HG02759 (cell line): ENCODE measurements around the gene AURKAIP1.
A peak's percentile ranks its signal among the peaks of the same experiment; 100 is the strongest.
"Not testable (repeated sequence)": the region's sequence is repeated elsewhere in the genome, so short reads cannot be mapped to it uniquely, and the experiment has no call there.

Source experiments
- ATAC-seq: cut with Tn5 transposase; IDR thresholded peaks from one replicate; pipeline ENCODE4 v1.9.1; 2021; ENCODE audit warnings: mild to moderate bottlenecking, moderate library complexity; ENCODE audit not compliant: unreplicated experiment

The AURKAIP1 gene

DNA sequence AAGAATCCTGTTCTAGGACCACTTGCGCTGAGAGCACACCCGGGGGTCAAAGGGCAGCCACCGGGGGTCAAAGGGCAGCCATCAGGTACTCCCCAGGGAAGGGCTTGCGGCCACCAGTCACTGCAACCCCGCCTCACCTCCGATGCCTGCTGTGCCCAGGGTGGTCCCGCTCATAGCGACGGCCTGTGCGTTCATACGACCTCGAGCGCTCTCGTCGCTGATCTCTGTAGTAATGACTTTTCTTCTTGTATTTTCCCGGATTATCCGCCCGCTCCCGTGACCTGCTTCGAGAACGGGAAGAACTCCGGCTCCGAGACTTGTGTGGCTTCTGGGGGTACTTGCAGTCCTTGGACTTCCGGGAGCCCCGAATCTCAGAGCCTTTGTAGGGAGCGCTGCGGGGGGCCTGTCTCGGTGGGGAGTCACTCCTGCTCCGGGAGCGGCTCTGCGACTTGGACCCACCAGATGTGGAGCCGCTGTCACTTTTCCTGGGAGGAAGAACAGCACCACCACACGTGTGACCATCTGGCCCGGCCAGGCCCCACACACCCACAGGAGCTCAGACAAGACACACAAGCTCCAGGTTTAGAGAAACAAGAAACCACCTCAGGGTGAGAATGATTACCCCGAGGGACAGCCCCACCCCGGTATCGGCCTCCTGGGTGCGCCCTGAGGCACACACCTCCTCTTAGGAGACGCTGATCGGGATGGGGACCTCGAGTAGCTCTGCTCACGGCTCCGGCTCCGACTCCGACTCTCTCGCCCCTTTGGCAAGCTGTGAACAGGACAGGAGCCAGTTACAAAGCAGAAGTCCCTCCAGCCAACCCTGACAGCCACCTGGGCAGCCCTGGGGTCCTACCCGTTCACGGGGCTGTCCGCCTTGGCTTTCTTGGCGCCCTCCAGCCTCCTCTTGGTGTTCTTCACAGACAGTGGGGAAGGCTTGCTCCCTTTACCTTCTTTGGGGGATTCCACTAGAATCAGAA, 12.4 kb upstream of the AURKAIP1 start:
- ATAC-seq, result no peak

DNA sequence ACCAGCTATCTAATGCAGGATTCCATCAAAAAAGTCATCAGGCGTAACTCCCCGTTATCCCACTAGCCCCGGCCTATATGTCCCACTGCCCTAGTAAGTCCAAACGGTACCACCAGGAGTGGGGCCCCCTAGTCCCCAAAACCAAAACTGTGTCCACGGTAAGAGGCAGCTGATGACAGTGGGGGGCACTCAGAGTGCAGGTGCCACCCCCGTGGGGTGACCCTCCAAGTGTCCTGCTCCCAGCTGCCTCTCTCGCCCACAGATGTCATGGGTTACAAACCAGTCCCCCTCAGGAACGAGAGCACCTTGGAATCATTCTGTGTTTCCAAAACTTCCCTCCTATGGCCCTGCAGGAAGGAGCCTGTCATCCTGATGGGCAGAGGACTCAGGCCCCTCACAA, 10.9 kb upstream of the AURKAIP1 start:
- ATAC-seq, result no peak

DNA sequence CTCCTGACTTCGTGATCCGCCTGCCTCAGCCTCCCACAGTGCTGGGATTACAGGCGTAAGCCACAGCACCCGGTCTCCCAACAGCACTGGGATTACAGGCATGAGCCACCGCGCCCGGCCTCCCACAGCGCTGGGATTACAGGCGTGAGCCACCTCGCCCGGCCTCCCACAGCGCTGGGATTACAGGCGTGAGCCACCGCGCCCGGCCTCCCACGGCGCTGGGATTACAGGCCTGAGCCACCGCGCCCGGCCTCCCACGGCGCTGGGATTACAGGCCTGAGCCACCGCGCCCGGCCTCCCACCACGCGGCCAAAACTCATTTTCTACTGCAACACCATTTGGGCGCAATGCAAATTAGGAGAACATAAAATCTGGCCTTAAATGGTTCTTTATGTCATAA, 10.3 kb upstream of the AURKAIP1 start:
- ATAC-seq, result not testable (repeated sequence)

DNA sequence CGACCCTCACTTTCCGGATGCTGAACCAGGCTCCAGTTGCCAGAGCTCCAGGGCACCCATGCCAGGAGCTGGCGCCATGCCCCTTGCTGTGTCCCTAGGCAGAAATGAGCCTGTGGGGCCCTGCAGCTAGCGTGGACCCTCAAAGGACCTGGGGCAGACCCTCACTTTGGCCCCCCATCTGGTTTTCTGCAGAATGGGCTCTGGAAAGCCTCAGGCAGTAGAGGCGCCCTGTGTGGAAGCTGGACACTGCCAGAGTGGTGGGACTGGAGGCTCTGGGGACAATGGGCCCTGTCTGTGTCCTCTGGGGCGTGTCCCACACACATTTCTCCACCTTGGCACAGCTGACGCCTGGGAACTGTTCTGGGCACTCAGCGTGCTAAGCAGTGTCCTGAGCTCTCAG, 6.3 kb upstream of the AURKAIP1 start:
- ATAC-seq, result no peak

DNA sequence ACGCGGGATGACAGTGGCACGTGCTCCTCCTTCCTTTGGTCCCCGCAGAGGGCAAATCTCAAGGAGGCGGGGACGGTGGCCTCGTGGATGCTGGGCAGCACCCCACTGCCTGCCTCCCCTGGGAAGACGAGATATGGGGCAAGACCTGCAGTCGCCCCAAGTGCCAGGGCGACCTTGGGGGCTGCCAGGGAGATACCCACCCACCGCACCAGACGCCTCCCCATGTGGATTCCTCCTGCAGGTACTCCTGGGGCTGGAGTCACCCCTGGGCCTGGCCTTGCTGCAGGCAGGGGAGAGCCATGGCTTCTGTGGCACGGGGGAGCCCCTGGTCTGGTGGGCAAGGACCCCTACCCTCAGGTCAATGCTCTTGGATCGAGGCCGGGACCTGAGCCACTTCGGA, 5.9 kb upstream of the AURKAIP1 start:
- no peak for ATAC-seq

DNA sequence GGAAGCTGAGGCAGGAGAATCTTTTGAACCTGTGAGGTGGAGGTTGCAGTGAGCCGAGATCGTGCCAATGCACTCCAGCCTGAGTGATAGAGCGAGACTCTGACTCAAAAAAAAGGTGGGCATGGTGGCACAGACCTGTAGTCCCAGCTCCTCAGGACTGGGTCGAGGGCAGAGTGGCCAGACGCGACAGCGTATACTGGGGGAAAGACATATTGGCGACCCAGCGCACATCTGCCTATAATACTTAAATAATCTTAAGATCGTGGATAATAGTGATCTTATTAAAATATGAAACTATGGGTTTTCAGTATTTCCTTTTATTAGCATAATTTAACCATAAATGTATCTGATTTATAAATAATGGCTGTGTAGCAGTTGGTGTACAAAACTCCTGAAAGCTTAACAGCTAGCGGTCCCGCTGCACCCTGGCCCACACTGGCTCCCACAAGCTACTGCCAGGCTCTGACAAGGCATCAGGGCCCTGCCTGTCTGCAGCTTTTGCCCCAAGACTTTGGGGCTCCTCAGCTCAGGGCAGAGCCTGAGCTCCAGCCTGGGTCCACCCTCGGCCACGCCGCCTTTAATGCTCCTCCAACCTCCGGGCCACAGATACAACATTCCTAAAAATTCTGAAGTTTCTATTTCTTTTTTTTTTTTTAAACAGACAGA, 2.7 kb upstream of the AURKAIP1 start:
- ATAC-seq, result no peak

DNA sequence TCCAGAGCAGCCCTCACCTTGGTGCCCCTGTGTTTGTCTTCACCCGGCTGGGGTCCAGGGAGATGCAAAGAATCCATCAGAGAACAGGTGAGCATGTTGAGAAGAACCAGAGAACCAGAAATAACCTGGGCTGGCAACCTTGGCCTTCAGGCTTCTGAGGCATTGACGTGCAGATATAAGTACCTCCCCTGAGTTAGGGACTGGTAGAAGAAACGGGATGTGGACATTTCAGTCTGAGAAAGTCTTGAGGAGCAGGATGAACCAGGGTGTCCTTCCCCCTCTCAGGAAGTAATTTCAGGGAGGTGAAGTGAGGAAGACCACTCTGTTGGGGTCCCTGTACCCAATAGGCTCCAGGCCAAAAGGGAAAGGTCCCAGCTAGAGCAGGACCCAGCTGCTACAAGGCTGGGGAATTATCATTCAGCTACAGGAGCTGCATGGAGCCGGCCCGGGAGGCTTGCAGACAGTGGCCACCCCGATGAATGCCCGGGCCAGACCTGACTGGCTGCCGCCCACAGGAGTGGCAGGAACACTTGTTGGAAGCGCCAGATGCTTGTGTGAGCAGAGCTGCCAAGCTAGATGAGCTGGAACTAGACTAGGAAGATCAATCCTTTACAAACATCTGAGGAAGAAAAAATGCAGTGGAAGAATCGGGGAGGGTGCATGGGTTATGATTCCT, 1.7 kb upstream of the AURKAIP1 start:
- ATAC-seq, result no peak

DNA sequence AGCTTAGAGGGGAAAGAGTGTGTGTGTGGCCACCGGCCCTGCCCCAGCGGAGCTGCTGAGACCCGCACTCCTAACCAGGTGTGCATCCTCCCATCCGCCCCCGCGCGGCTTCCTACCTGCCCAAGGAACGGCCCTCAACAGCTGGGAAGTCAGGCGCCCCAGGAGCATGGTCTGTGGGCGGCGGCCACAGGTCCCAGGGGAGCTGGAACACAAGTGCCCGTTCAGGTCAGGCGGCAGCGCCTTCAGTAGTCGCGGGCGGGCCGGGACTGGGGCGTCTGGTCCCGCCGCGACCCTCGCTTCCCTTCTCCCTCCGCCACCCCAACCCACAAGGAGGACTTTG, 448 bp downstream of the AURKAIP1 start:
- ATAC-seq, result peak; percentile 2

DNA sequence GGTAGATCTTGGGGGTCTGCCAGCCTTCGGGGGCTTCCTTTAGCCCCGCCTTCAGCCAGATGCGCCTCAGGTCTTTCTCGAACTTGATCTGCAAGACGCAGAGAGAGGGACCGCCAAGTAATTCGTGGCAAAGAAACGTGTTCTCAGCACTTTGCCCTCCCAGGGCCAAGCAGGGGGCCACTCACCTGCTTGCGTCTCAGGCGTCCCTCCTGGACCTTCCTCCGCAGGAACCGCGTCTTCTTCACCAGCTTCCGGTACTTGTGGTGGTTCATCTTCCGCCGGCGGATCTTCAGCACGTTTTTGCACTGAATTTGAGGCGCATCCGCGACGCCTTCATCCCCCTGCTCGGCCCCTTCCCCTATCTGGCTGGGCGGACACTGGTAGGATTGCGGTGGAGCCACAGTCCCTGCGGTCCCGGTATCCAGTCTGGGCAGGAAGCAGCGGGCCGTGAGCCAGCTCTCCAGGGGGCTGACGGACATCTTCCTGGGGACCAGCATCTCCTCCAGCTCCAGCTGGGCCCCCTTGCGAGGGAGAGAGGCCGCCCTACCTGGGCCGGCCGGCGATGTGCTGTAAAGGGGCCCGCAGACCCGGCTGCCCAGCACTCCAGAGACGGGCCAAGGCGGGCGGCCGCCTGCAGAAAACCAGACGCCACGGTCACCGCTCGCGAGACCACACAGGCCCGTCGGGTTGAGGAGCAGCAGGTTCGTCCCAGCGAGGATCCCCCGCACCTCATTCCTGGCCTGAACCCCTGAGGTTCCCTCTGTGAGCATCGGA, 1.0 kb downstream of the AURKAIP1 start:
- ATAC-seq, result no peak

DNA sequence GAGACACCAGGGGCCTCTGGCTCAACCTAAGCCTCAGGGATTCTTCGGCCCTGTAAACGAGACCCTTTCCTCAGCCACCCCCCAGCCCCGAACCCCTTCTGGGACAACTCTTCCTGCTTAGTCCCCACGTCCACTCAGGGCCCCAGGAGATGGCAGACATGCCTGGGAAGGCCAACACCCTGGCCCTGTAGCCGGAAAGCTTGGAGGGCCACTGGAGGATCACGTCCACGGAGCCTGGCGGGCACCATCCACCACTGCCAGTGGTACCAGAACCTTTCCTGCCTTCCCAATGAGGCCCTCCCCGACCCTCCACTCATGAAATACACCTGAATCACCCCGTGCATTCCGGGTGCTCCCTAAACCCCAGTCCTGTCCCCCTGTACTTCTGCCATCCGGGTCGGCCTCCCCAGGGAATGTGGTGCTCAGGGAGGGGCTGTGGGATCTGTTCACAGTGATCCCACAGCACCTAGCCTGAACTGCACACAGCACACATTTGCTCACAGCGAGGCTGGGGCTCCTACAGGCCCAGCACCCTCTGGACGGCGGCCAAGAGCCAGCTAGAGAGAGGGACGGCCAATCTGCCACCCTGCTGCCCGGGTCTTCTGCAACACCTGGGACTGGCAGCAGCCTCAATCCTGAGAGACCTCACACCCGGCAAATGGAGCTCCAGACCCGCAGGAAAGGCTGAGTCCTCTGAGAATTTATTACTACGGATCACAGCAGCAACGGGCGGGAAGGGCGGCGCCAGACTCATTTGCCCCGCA, 1.8 kb downstream of the AURKAIP1 start:
- no peak for ATAC-seq

DNA sequence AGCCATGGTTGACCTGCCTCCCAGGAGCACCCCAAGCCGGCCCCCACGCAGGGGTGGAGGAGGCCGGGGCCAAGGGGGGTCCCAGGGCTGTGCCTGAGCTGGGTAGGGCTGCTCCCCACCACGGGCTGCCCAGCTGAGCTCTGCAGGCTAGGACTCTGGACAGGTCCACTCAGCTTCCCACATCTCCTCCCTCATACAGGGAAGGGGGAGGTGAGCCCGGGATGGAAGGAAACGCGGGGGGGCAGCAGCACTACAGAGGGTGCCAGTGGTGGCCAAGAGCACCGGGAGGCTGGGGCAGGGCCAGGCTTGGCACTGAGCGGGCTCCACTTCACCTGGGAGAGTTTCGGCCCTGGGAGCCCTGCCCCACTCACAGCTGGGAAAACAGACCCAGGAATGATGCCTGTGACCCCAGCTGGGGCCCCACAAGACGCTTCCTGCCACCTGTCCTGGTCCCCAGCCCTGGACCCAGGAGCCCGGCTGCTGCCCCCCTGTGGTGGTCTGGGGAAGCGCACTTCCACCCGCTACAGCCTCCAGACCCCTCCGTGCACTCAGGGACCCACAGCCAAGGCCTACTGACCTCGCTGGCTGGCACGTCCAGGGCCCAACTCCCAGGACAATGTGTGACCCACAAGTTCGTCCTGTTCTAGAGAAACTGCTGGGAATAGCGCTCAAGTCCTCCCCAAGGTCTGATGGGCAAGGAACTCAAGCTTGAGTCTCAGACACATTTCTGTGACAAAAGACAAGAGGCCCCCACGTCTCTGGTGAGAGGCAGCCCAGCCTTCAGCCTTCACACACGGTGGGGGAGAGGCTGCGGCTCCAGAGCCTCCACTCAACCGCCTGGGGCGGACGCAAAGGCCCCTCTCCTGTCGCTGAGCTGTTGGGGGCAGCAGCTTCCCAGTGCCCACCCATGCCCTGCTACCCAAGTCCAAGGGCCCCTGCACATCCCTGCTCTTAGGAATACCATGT, 3.0 kb downstream of the AURKAIP1 start:
- no peak for ATAC-seq

DNA sequence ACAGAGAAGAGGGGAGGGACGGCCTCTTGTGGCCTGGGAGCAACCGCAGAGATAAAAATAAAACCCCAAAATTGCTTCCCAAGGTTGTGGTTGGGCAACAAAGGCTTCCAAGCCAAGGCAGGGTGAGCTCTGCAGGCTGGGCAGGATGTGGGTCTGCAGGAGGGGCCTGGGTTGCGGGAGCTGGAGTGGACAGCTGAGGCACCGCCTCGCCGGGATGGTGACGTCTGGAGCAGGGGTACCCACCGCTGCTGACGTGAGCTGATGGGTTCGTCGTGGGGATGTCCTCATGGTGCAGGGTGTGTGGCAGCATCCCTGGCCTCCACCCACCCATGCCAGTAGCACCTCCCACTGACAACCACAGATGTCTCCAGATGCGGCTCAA, 3.7 kb downstream of the AURKAIP1 start:
- no peak for ATAC-seq

DNA sequence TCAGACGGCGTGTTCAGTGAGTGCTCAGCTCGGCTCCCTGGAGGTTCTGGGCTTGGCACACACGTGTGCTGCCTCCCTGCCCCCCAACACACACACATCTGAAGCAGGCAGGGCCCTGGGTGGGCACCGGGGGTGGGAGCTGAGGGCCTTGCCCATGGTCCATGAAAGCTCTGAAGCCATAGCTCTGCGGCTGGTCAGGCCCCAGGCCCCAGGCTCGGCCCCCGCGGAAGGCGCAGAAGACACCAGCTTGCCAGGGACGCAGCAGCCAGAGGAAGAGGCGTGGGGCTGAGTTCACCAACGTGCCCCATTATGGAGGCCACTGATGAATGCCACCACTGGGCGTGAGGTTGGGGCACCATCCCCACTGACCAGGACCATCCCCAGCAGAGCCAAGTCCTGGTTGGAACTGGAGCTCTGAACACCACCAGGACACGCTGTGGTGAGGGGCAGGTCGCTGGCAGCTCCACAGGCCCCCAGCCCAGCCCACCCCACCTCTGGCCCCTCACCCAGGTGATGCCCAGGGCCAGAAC, 4.2 kb downstream of the AURKAIP1 start:
- ATAC-seq, result no peak

DNA sequence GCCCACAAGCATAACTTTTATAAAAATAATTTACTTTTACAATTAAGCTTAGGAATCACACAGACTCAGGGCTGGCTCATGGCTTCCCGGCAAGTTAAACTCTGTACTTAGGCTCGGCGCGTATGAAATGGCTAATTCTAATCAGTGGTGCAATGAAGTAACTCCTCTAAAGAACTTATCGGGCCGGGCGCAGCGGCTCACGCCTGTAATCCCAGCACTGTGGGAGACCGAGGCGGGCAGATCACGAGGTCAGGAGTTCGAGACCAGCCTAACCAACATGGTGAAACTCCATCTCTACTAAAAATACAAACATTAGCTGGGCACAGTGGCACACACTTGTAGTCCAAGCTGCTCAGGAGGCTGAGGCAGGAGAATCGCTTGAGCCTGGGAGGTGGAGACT, 4.9 kb downstream of the AURKAIP1 start:
- not testable (repeated sequence) for ATAC-seq

DNA sequence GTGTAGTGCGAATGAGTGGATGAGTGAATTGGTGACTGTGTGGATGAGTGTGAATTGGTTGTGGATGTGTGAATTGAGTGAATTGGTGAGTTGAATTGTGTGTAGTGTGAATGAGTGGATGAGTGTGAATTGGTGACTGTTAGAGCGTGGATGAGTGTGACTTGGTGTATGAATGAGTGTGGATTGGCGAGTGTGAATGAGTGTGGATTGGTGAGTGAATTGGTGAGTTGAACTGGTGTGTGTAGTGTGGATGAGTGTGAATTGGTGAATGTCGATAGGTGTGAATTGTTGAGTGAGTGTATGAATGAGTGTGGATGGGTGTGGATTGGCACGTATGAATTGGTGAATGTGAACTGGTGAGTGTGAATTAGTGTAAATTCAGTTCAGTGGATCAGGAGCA, 7.7 kb downstream of the AURKAIP1 start:
- ATAC-seq, result no peak

DNA sequence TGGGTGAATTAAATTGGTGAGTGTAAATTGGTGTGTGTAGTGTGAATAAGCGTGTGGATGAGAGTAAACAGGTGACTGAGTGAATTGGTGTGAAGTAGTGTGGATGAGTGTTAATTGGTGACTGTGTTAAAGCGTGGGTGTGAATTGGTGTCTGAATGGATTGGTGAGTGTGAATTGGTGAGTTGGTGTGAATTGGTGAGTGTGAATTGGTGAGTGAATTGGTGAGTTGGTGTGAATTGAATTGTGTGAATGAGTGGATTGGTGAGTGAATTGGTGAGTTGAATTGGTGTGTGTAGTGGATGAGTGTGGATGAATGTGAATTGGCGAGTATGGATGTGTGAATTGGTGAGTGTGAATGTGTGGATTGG, 8.3 kb downstream of the AURKAIP1 start:
- no peak for ATAC-seq

DNA sequence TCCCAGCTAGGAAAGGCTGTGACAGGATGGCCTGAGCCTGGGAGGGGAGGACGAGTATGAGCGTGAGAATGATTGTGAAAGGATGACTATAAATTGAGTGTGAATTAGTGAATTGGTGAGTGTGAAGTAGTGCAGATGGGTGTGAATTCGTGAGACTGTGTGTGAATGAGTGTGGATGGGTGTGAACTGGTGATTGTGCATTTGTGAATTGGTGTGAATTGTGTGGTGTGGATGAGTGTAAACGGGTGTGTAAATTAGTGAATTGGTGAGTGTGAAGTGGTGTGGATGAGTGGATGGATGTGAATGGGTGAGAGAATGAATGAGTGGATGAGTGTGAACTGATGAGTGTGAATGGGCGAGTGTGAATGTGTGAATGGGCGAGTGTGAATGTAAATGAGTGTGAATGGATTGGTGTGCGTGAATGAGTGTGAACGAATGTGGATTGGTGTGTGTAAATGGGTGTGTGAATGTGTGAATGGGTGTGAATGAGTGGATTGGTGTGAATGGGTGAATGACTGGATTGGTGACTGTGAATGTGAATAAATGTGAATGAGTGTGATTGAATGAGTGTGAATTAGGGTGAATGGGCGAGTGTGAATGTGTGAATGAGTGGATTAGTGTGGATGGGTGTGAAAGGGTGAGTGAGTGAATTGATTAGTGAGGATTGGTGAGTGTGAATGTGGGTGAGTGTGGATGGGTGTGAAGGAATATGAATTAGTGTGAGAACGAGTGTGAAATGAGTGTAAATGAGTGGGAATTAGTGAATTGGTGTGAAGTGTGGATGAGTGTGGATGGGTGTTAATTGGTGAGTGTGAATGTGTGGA, 8.9 kb downstream of the AURKAIP1 start:
- ATAC-seq, result no peak

DNA sequence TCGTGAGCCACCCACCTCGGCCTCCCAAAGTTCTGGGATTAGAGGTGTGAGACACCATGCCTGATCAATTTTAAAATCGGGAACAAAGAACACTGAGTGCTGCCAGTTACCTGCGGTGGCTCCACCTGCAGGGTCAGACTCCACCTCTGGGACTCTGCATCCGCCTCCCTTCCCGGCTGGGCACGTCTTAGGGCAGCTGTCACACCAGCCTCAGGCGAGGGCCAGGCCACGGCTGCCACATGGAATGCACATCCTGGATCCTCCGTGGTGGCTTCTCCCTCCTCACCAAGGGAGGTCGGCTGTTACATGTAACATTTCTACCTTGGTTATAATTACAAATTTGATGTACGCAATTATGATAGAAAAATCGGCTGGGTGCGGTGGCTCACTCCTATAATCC, 10.7 kb downstream of the AURKAIP1 start:
- no peak for ATAC-seq
